HCT116 (cell line): Measurements from ENCODE around the gene ABHD16A. TPM values are rescaled to one million over a fixed set of nuclear protein-coding genes. Genes with fewer than 3 reads are reported as not detected.

Experiments used
- ATAC-seq: fragments of 200-7000 bp; cut with Tn5 transposase; 2 replicates; pipeline ENCODE4 v1.9.1; 2020; ENCODE audit warnings: mild to moderate bottlenecking, moderate library complexity
- BruUV-seq: library from RNA; stranded (reverse); fragments of 400-500 nt; replicated peaks from 2 replicates; lab custom pipeline; 2021; lab: Mats Ljungman, UMichigan
- CTCF ChIA-PET: fragments of 300-600 bp; sonication (Branson Sonifier 250); formaldehyde crosslinking; loops from one replicate; lab custom pipeline; 2021; ENCODE audit warnings: antibody characterized with exemption; lab: Charles Lee
- POLR2A ChIA-PET: fragments of 300-600, 350-600 bp; sonication (Branson Sonifier 250); formaldehyde crosslinking; loops from one replicate; lab custom pipeline; 2021; ENCODE audit warnings: antibody characterized with exemption; lab: Charles Lee
- RAD21 ChIA-PET, 2 experiments: fragments of 300-600 bp; sonication (Branson Sonifier 250); formaldehyde crosslinking; loops; one replicate each; lab custom pipeline; 2023; ENCODE audit warnings: low total read pairs in 2 of 2; ENCODE audit not compliant: uncharacterized antibody in 2 of 2, unreplicated experiment in 2 of 2, low non-redundant PET in 1 of 2; lab: Charles Lee
- DNase-seq: peaks from one replicate; pipeline ENCODE4 v3.0.0-alpha.2; 2010; ENCODE audit warnings: low read depth, low spot score
- H2AFZ ChIP-seq: fragments of 200-600 bp; shearing (Covaris generic), sonication (generic); 2 replicates; pipeline ENCODE4 v1.6.1; 2017; ENCODE audit warnings: low read depth, mixed run types, mixed read lengths, antibody characterized with exemption, low read length; ENCODE audit not compliant: poor library complexity, severe bottlenecking
- H3K27ac ChIP-seq: 2 replicates; pipeline ENCODE4 v1.5.1; 2012; ENCODE audit warnings: low read depth, low read length
- H3K27me3 ChIP-seq: fragments of 200-600 bp; sonication (generic); 2 replicates; pipeline ENCODE4 v1.6.1; 2016; ENCODE audit warnings: mixed run types, low read length, mixed read lengths; ENCODE audit not compliant: insufficient read depth
- H3K36me3 ChIP-seq, 2 experiments: fragments of 200-500 bp in 1 of 2; fragments of 200-600 bp in 1 of 2; sonication (Bioruptor generic) in 1 of 2; sonication (generic) in 1 of 2; 2 replicates each; pipeline versions ENCODE4 v1.5.1 to v1.6.1; 2014 to 2016; ENCODE audit warnings: low read length in 2 of 2, inconsistent platforms in 1 of 2, mixed read lengths in 1 of 2, mixed run types in 1 of 2; ENCODE audit not compliant: insufficient read depth in 2 of 2, control insufficient read depth in 1 of 2
- H3K4me1 ChIP-seq, 2 experiments: fragments of 200-600 bp in 1 of 2; sonication (generic) in 1 of 2; 2 replicates each; pipeline versions ENCODE4 v1.5.1 to v1.6.1; 2012 to 2017; ENCODE audit warnings: low read length in 2 of 2, inconsistent platforms in 1 of 2, mild to moderate bottlenecking in 1 of 2, mixed read lengths in 1 of 2, mixed run types in 1 of 2, moderate library complexity in 1 of 2; ENCODE audit not compliant: insufficient read depth in 2 of 2, control insufficient read depth in 1 of 2
- H3K4me2 ChIP-seq: fragments of 200-600 bp; sonication (generic); 2 replicates; pipeline ENCODE4 v1.6.1; 2017; ENCODE audit warnings: mixed run types, low read length, mixed read lengths
- H3K4me3 ChIP-seq, 2 experiments: fragments of 200-600 bp in 1 of 2; sonication (generic) in 1 of 2; replicated peaks in 1 of 2; 2 replicates each; pipeline ENCODE4 v1.5.1; 2011 to 2016; ENCODE audit warnings: low read length in 2 of 2, control low read depth in 1 of 2, low read depth in 1 of 2, mild to moderate bottlenecking in 1 of 2, mixed read lengths in 1 of 2, mixed run types in 1 of 2
- H3K79me2 ChIP-seq: fragments of 200-600 bp; sonication (generic); 2 replicates; pipeline ENCODE4 v1.6.1; 2017; ENCODE audit warnings: mild to moderate bottlenecking, mixed run types, low read length, moderate library complexity, mixed read lengths; ENCODE audit not compliant: insufficient read depth
- H3K9ac ChIP-seq: fragments of 200-600 bp; sonication (generic); 2 replicates; pipeline ENCODE4 v1.6.1; 2016; ENCODE audit warnings: low read length, mixed read lengths
- H3K9me2 ChIP-seq: fragments of 200-600 bp; sonication (generic), shearing (Covaris generic); 2 replicates; pipeline ENCODE4 v1.6.1; 2017; ENCODE audit warnings: mixed run types, mild to moderate bottlenecking, moderate library complexity; ENCODE audit not compliant: insufficient read depth
- H3K9me3 ChIP-seq, 2 experiments: fragments of 200-500 bp in 1 of 2; fragments of 200-600 bp in 1 of 2; sonication (Bioruptor generic) in 1 of 2; sonication (generic) in 1 of 2; 2 replicates each; pipeline ENCODE4 v1.6.1; 2014 to 2017; ENCODE audit warnings: low read length in 2 of 2, mixed read lengths in 2 of 2, inconsistent platforms in 1 of 2, low read depth in 1 of 2, mild to moderate bottlenecking in 1 of 2, mixed run types in 1 of 2, moderate library complexity in 1 of 2; ENCODE audit not compliant: control insufficient read depth in 1 of 2, insufficient read depth in 1 of 2
- H4K20me1 ChIP-seq: fragments of 200-600 bp; sonication (generic), shearing (Covaris generic); 2 replicates; pipeline ENCODE4 v1.6.1; 2017; ENCODE audit warnings: mixed run types, mild to moderate bottlenecking, moderate library complexity; ENCODE audit not compliant: insufficient read depth
- CBX3 ChIP-seq: IDR thresholded peaks from 2 replicates; pipeline ENCODE4 v1.6.1; 2012; ENCODE audit warnings: low read depth
- EGR1 ChIP-seq: IDR thresholded peaks from 2 replicates; pipeline ENCODE4 v1.6.1; 2012; ENCODE audit warnings: low read depth
- EZH2 ChIP-seq: fragments of 200-600 bp; sonication (generic); IDR thresholded peaks from 2 replicates; pipeline ENCODE4 v1.6.1; 2017; ENCODE audit warnings: antibody characterized with exemption, mixed run types
- EZH2phosphoT487 ChIP-seq: fragments of 200-600 bp; IDR thresholded peaks from 2 replicates; pipeline ENCODE4 v1.6.1; 2018; ENCODE audit warnings: antibody characterized with exemption, borderline replicate concordance
- FOSL1 ChIP-seq: IDR thresholded peaks from 2 replicates; pipeline ENCODE4 v1.6.1; 2012; ENCODE audit warnings: low read depth
- JUND ChIP-seq: IDR thresholded peaks from 2 replicates; pipeline ENCODE4 v1.6.1; 2012
- POLR2A ChIP-seq: IDR thresholded peaks from 2 replicates; pipeline ENCODE4 v1.7.0; 2011; ENCODE audit warnings: borderline replicate concordance; ENCODE audit not compliant: insufficient read depth, insufficient read length; ENCODE audit errors: extremely low read depth
- POLR2AphosphoS5 ChIP-seq: IDR thresholded peaks from 2 replicates; pipeline ENCODE4 v1.6.1; 2011; ENCODE audit warnings: mild to moderate bottlenecking, low read depth, low read length, moderate library complexity
- SIN3A ChIP-seq: IDR thresholded peaks from 2 replicates; pipeline ENCODE4 v1.6.1; 2012; ENCODE audit warnings: low read depth
- SRF ChIP-seq: IDR thresholded peaks from 2 replicates; pipeline ENCODE4 v1.6.1; 2012; ENCODE audit warnings: low read depth
- TCF7L2 ChIP-seq: IDR thresholded peaks from 2 replicates; pipeline ENCODE4 v1.7.0; 2011; ENCODE audit warnings: borderline replicate concordance, inconsistent platforms; ENCODE audit not compliant: insufficient read depth, insufficient read length; ENCODE audit errors: extremely low read depth
- YY1 ChIP-seq: IDR thresholded peaks from 2 replicates; pipeline ENCODE4 v1.6.1; 2011; ENCODE audit warnings: low read length, low read depth, moderate library complexity, mild to moderate bottlenecking; ENCODE audit not compliant: insufficient replicate concordance; ENCODE audit errors: extremely low read depth
- ZNF274 ChIP-seq: fragments of 200-500 bp; sonication (Bioruptor generic); IDR thresholded peaks from 2 replicates; pipeline ENCODE4 v1.6.1; 2014; ENCODE audit warnings: mild to moderate bottlenecking, low read depth, low read length, inconsistent platforms
- intact Hi-C: fragments of 100-400 bp; cut with micrococcal nuclease; formaldehyde crosslinking; loops from 2 replicates; pipeline ENCODE4 v1.10.0; 2022
- total RNA-seq: library from RNA; stranded (reverse); gene quantifications from one replicate; pipeline ENCODE4 v1.2.1, GENCODE V29; 2021; ENCODE audit not compliant: unreplicated experiment
- TF ChIP-seq, protein P1 (sequence below): IDR thresholded peaks from 2 replicates; pipeline ENCODE4 v1.6.1; 2012
- TF ChIP-seq, protein P2 (sequence below): IDR thresholded peaks from 2 replicates; pipeline ENCODE4 v1.6.1; 2012
- TF ChIP-seq, protein P3 (sequence below), 3 experiments: fragments of 200-600 bp in 1 of 3; sonication (generic) in 1 of 3; IDR thresholded peaks in 2 of 3; conservative IDR thresholded peaks in 1 of 3; 2 replicates each; pipeline ENCODE4 v1.5.1; 2012 to 2017; ENCODE audit warnings: low read depth in 2 of 3, low read length in 2 of 3, antibody characterized with exemption in 1 of 3, borderline replicate concordance in 1 of 3, control low read depth in 1 of 3, mild to moderate bottlenecking in 1 of 3, mixed read lengths in 1 of 3, mixed run types in 1 of 3, moderate library complexity in 1 of 3; ENCODE audit not compliant: insufficient read depth in 1 of 3

ABHD16A gene
- total RNA-seq, 1 experiment from 2014 or later: 32.4 TPM

DNA sequence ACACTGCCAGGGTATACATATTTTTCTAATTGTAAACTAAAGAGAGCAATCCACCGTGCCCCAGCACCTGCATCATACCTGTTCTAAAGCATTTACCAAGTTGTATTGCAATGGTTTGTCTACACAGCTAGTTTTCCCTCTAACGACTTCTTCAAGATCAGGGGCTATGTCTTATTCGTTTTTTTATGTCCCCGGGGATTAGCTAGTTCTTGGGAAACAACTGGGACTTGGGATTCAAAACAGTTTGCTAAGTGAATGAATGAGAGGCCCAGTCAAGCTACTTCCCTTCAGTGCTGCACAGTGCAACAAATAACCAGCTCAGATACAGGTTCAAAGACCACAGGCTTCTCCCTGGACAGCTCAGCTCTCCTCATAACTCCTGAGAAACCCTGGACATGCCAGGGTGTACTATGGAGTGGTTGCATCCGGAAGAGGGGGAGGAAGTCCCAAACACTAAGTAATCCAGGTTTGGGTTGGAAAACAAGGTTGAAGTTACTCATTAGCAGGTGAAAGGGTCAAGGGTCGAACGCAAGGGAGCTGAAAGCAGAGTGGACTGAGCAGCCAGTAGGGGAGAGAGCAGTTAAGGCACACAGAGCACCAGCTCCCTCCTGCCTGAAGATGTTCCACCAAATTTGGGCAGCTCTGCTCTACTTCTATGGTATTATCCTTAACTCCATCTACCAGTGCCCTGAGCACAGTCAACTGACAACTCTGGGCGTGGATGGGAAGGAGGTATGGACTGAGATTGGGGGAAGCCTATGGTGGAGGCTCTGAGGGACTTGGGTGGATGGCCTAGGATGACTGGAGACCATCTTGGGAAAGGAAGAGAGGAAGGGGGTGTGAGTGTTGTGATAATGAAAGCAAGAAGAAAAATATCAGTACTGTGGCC is 47.5 kb downstream of the ABHD16A start, which contains the start of gene APOM:
TSS of gene APOM (plus strand) at position 546 of the 889 bp plus-strand sequence. CDS start at position 619, 73 bp downstream.
- ChIA-PET POLR2A (interaction anchor here (3.1 kb wide), 1 partner anchor 10 kb away, joined by 16 read pairs; the partner anchor contains the start of genes CSNK2B and GPANK1), RAD21 (no interaction called here), CTCF (no interaction called here)
- no TSS peak for BruUV-seq
- Histone ChIP-seq H3K4me1 (peaks cover 12 to 35% of the 10 kb centered on the region in 2 experiments), H2AFZ (no peak within 1 kb of the TSS), H3K36me3 (no peaks in the 10 kb centered on the region), H3K9ac (no peak within 1 kb of the TSS), H3K4me3 (no peak within 1 kb of the TSS), H3K27me3 (no peaks in the 10 kb centered on the region), H3K9me2 (no peaks in the 10 kb centered on the region), H4K20me1 (no peaks in the 10 kb centered on the region), H3K9me3 (no peaks in the 10 kb centered on the region), H3K79me2 (peaks cover 46% of the 10 kb centered on the region), H3K4me2 (no peak within 1 kb of the TSS), H3K27ac (no peak within 1 kb of the TSS)
- intact Hi-C loops: no loop called here
- no peak for TF ChIP-seq SIN3A
- no peak for TF ChIP-seq POLR2AphosphoS5
- no peak for TF ChIP-seq YY1
- TF ChIP-seq EZH2phosphoT487: no peak
- TF ChIP-seq, protein P1, sequence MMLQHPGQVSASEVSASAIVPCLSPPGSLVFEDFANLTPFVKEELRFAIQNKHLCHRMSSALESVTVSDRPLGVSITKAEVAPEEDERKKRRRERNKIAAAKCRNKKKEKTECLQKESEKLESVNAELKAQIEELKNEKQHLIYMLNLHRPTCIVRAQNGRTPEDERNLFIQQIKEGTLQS: no peak
- TF ChIP-seq CBX3: no peak
- no peak for TF ChIP-seq POLR2A
- TF ChIP-seq, protein P2, sequence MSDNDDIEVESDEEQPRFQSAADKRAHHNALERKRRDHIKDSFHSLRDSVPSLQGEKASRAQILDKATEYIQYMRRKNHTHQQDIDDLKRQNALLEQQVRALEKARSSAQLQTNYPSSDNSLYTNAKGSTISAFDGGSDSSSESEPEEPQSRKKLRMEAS: no peak
- no peak for TF ChIP-seq EGR1
- no peak for TF ChIP-seq TCF7L2
- no peak for TF ChIP-seq SRF
- TF ChIP-seq EZH2: no peak
- no peak for TF ChIP-seq JUND
- no peak for TF ChIP-seq FOSL1
- TF ChIP-seq, protein P3, sequence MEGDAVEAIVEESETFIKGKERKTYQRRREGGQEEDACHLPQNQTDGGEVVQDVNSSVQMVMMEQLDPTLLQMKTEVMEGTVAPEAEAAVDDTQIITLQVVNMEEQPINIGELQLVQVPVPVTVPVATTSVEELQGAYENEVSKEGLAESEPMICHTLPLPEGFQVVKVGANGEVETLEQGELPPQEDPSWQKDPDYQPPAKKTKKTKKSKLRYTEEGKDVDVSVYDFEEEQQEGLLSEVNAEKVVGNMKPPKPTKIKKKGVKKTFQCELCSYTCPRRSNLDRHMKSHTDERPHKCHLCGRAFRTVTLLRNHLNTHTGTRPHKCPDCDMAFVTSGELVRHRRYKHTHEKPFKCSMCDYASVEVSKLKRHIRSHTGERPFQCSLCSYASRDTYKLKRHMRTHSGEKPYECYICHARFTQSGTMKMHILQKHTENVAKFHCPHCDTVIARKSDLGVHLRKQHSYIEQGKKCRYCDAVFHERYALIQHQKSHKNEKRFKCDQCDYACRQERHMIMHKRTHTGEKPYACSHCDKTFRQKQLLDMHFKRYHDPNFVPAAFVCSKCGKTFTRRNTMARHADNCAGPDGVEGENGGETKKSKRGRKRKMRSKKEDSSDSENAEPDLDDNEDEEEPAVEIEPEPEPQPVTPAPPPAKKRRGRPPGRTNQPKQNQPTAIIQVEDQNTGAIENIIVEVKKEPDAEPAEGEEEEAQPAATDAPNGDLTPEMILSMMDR (IDR thresholded peaks at IDR 0.05 in 2 of 3, conservative IDR thresholded peaks at IDR 0.05 in 1 of 3; ENCODE audit: borderline replicate concordance in 1 of 3, insufficient read depth in 1 of 3, low read depth in 2 of 3, low read length in 2 of 3): no peak
- TF ChIP-seq ZNF274: no peak
- ATAC-seq (no peak), DNase-seq (no peak)
